ENCODE results near the gene ONECUT3.

Gene ONECUT3

GRCh38 chr19:1774989-1775772 lies 21.9 kb downstream of the ONECUT3 start:
- TF ChIP-seq CTCF (IDR thresholded peaks at IDR 0.05), result peak; percentile 45

- no peak for TF ChIP-seq CTCF (IDR thresholded peaks at IDR 0.05)
Measured at GRCh38 chr19:1775951-1776605, 22.8 kb downstream of the ONECUT3 start.

GRCh38 chr19:1776606-1777147 lies 23.4 kb downstream of the ONECUT3 start:
- no peak for TF ChIP-seq CTCF (IDR thresholded peaks at IDR 0.05)

GRCh38 chr19:1777149-1777548 lies 23.8 kb downstream of the ONECUT3 start:
- TF ChIP-seq CTCF (IDR thresholded peaks at IDR 0.05), result no peak

GRCh38 chr19:1779574-1779973 lies 26.3 kb downstream of the ONECUT3 start:
- TF ChIP-seq CTCF (IDR thresholded peaks at IDR 0.05), result no peak

- TF ChIP-seq CTCF (IDR thresholded peaks at IDR 0.05), result no peak
Measured at GRCh38 chr19:1780272-1780958, 27.1 kb downstream of the ONECUT3 start.

- TF ChIP-seq CTCF (IDR thresholded peaks at IDR 0.05), result no peak
Measured at GRCh38 chr19:1782521-1782920, 29.2 kb downstream of the ONECUT3 start.
